GM21515 (cell line): ENCODE data around the gene PPP1R7.
"Not testable (repeated sequence)": the region's sequence is repeated elsewhere in the genome, so short reads cannot be mapped to it uniquely, and the experiment has no call there.

Source experiments
- ATAC-seq: cut with Tn5 transposase; IDR thresholded peaks from one replicate; pipeline ENCODE4 v1.9.1; 2021; ENCODE audit not compliant: unreplicated experiment

Gene PPP1R7

DNA sequence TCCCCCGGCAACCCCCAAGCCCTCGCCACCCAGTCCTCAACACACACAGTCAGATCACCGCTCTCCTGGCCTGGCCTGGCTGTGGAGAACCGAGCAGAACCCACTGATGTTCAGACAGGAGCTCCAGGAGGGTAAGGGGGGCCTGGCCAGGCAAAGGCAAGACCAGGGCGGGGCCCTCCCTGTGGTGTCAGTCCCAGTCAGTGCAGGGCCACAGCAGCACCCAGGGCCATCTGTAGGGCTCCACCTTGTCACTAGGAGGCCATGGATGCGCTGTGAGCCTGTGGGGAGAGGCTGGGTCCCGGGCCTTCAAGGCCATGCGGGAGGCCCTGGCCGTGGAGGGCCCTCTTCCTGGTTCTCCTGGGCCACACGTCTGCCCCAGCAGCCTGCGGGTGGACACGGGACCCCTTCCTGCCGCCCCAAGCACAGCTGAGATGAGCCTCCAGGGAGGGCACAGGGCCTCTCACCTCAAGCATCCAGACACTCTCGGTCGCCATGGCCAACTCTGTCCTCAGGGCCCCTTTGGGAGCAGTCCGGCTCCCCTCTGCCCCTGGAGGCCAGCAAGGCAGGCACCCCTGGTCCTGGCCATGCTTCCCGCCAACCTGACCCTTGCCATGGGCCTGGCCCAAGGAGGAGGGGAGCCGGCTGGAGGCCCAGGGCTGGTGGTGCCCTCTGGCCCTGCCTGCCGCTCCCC, 40.2 kb downstream of the PPP1R7 start:
- no peak for ATAC-seq

DNA sequence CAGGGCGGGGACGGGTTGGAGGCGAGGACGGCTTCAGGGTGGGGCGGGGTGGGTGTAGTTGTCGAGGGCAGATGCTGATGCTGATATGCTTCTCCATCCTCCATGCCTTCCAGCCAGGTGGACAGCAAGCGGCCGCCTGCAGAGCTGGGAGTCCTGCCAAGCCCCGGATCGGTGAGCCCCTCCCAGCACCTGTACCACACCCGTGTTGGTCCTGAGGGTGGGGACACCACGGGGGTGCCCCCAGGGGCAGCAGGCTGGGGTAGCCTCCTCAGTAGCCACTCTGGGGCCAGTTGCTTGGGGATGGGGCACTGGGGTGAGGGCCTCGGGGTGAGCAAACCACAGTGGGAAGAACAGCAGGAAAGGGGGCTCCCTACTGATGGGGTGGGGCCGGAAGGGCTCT, 40.8 kb downstream of the PPP1R7 start:
- ATAC-seq: no peak

DNA sequence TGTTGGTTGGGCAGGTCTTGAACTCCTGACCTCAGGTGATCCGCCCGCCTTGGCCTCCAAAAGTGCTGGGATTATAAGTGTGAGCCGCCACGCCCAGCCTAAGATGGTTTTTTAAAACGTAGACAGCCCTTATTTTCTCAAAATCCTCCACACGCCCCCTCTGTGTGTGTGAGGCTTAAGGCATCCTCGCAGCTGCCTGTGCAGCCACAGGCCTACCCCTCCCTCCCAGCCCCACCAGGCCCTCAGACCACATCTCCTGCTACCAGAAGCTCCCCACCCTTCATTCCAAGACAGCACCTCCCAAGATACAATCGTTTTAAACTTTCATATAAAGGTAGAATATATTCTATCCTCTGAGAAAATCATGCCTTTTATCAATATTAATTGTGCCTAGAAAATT, 43.0 kb downstream of the PPP1R7 start:
- ATAC-seq: no peak

DNA sequence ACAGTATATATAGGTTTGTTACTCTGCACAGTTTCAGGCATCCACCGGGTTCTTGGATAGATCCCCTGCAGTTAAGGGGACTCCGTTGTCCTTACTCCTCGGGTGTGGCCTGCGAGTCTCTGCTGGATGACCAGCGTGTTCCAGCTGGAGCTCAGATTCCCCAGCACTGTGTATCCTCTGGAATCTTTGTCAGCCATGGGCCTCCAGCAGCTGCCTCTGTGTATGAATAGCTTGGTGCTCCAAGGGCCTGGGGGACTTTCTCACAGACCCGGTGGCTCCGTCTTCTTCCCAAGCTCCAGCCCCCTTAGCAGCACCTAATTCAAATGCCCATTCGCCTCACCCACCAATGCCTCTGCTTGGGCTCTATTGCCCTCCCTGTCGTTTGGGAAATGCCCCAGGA, 44.5 kb downstream of the PPP1R7 start:
- ATAC-seq: no peak

- ATAC-seq: no peak
Observed at GRCh38 chr2:241195506-241196130, 45.4 kb downstream of the PPP1R7 start.

GRCh38 chr2:241197246-241197645, 47.0 kb downstream of the PPP1R7 start:
- ATAC-seq: not testable (repeated sequence)

DNA sequence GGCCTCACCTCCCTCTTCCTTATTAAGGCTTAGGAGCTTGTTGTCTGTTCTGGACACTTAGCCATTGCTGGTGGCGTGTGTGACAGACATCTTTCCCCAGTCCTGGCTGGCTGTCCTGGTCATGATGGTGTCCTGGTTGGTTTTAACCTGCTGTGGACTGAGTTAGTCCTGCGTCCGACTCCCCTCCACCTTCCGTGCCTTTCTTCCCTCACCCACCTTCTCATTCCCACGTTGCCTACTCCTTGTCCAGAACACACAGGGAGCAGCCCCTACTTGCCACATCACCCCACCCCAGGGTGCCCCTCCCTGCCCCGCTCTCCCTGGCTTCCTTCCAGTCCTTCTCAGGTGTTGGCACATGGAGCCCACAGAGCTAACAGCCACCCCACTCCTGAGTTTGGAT, 47.7 kb downstream of the PPP1R7 start:
- no peak for ATAC-seq

- no peak for ATAC-seq
Observed at GRCh38 chr2:241198381-241199279, 48.4 kb downstream of the PPP1R7 start.

DNA sequence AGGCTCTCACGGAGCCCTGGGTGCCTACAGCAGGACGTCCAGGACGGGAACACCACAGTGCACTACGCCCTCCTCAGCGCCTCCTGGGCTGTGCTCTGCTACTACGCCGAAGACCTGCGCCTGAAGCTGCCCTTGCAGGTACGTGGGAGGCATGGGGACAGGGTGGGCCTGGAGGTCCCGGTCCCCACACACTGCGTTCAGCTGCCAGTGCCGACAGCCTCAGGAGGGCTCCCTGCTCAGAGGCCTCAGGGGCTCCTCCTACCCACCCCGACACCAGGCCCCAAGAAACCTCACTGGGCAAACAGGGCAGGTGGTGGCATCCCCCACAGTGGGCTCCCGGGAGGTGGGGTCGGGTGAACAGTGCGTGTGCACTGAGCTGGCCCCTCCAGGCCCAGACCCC, 49.0 kb downstream of the PPP1R7 start:
- ATAC-seq: no peak

GRCh38 chr2:241199897-241200821, 49.9 kb downstream of the PPP1R7 start:
- no peak for ATAC-seq

- no peak for ATAC-seq
Observed at GRCh38 chr2:241200822-241201395, 50.6 kb downstream of the PPP1R7 start.

GRCh38 chr2:241201445-241202267, 51.4 kb downstream of the PPP1R7 start:
- ATAC-seq: no peak

DNA sequence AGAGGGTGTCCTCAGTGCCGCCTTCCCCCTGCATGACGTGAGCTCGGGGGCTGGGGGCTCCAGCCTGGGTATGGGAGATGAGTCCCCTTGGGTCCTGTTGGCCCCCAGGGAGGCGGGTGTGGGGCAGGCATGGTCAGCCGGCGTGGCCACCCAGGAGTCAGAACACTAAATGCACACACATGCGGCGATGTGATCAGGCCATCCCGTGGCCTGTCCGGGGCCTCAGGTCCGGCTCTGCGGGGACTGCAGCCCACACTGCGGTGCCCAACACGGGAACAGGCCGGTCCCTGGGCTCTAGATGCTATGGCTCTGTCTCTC, 52.0 kb downstream of the PPP1R7 start:
- no peak for ATAC-seq

GRCh38 chr2:241202681-241203080, 52.4 kb downstream of the PPP1R7 start:
- ATAC-seq: no peak

DNA sequence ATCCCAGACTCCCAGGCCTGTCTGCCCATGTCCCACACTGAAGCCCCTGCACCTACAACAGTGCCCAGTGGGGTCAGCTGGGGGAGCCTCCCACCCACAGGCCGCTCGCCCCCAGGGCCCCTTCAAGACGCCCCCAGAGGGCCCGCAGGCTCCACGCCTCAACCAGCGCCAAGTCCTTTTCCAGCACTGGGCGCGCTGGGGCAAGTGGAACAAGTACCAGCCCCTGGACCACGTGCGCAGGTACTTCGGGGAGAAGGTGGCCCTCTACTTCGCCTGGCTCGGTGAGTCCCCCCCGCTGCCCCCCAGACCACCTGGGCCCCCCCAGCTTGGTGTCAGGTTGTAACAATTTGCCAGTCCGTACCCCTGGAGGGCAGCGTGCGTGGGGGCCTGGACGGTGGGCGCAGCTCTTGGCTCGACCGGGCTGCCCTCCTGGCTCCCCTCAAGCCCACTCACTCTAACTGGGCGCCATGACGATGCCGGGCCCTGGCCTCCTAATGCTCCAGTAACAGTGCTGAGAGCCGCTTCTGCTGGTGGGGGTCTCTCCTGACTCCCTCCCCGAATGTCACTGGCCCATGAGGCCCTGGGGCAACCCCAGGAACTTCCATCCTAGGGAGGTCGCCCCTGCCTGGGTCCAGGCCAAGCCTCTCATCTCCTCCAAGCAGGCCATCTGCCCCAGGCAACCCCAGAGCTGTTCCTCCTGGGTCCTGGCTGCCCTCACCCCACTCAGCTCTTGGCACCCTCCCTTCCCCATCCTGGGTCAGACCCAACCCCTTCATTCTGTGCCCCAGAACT, 53.1 kb downstream of the PPP1R7 start:
- ATAC-seq: no peak

DNA sequence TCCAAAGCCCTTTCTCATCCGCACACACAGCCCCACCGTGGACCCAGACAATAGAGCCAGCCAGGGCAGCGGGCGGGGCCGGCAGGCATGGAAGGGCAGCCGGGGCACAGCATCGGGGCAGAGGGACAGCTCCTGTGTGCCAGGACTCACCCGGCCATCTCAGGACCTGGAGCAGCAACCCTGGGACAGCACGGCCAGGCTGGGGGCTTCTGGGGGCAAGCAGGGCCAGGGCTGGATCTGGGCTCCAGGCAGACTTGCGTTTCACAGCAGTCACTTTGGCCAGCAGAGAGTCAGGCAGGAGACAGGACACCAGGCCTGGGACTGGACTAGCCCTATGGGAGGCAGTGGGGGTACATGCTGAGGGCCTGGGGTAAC, 53.7 kb downstream of the PPP1R7 start:
- ATAC-seq: no peak

- ATAC-seq: no peak
Observed at GRCh38 chr2:241204490-241204889, 54.2 kb downstream of the PPP1R7 start.

- no peak for ATAC-seq
Observed at GRCh38 chr2:241205086-241205485, 54.8 kb downstream of the PPP1R7 start.

DNA sequence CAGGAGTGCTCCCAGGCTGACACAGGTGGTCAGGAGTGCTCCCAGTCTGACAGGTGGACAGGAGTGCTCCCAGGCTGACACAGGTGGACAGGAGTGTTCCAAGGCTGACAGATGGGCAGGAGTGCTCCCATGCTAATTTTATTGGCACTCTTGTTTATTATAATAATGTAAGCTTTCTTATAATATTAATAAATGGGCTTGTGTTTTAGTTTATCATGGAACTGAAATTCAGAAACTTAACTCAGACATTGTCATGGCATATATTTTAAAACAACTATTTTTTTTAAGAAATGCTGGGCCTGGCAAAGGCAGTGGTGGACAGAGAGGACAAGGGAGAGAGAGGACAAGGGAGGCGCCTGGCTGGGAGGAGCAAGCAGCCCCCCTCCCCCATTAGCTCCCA, 56.9 kb downstream of the PPP1R7 start:
- no peak for ATAC-seq
